HG02571 (cell line): ENCODE results near the gene SCAMP2.

Experiments used
- ATAC-seq: cut with Tn5 transposase; IDR thresholded peaks from one replicate; pipeline ENCODE4 v1.9.1; 2021; ENCODE audit warnings: mild to moderate bottlenecking, moderate library complexity; ENCODE audit not compliant: unreplicated experiment

SCAMP2 gene

GRCh38 chr15:74839526-74840395, 33.4 kb downstream of the SCAMP2 start:
- ATAC-seq = no peak

- ATAC-seq = no peak
Measured at GRCh38 chr15:74838746-74839525, 34.2 kb downstream of the SCAMP2 start.

GRCh38 chr15:74838137-74838516, 35.0 kb downstream of the SCAMP2 start:
- ATAC-seq = no peak

- no peak for ATAC-seq
Measured at GRCh38 chr15:74837482-74838136, 35.6 kb downstream of the SCAMP2 start.

GRCh38 chr15:74836846-74837245, 36.3 kb downstream of the SCAMP2 start:
- ATAC-seq = no peak

- no peak for ATAC-seq
Measured at GRCh38 chr15:74835312-74835823, 37.8 kb downstream of the SCAMP2 start.

- ATAC-seq = no peak
Measured at GRCh38 chr15:74833376-74834107, 39.6 kb downstream of the SCAMP2 start.

- no peak for ATAC-seq
Measured at GRCh38 chr15:74832826-74833225, 40.3 kb downstream of the SCAMP2 start.

GRCh38 chr15:74831813-74832495, 41.2 kb downstream of the SCAMP2 start:
- ATAC-seq = no peak

GRCh38 chr15:74830868-74831267, 42.3 kb downstream of the SCAMP2 start:
- ATAC-seq = no peak

GRCh38 chr15:74829991-74830390, 43.2 kb downstream of the SCAMP2 start:
- ATAC-seq = no peak

GRCh38 chr15:74829486-74829885, 43.7 kb downstream of the SCAMP2 start:
- no peak for ATAC-seq

GRCh38 chr15:74828835-74829234, 44.3 kb downstream of the SCAMP2 start:
- ATAC-seq = no peak

GRCh38 chr15:74827614-74828013, 45.6 kb downstream of the SCAMP2 start:
- no peak for ATAC-seq

- ATAC-seq = no peak
Measured at GRCh38 chr15:74826921-74827320, 46.2 kb downstream of the SCAMP2 start.

- no peak for ATAC-seq
Measured at GRCh38 chr15:74826364-74826819, 46.8 kb downstream of the SCAMP2 start, which contains the start of gene CPLX3. TSS of gene CPLX3 (plus strand) at chr15:74826627. CDS start at chr15:74826704, 77 bp downstream.

GRCh38 chr15:74825866-74826265, 47.3 kb downstream of the SCAMP2 start:
- no peak for ATAC-seq

- ATAC-seq = no peak
Measured at GRCh38 chr15:74824976-74825375, 48.2 kb downstream of the SCAMP2 start.

- ATAC-seq = no peak
Measured at GRCh38 chr15:74823324-74823723, 49.8 kb downstream of the SCAMP2 start.

GRCh38 chr15:74822233-74822632, 50.9 kb downstream of the SCAMP2 start:
- ATAC-seq = no peak
